SK-N-DZ (cell line): ENCODE results near the gene ITPRIP.
A peak's percentile ranks its signal among the peaks of the same experiment; 100 is the strongest.

ENCODE experiments used
- DNase-seq: peaks from one replicate; pipeline ENCODE4 v3.0.0-alpha.2; 2015; ENCODE audit warnings: low spot score

ITPRIP gene

DNA sequence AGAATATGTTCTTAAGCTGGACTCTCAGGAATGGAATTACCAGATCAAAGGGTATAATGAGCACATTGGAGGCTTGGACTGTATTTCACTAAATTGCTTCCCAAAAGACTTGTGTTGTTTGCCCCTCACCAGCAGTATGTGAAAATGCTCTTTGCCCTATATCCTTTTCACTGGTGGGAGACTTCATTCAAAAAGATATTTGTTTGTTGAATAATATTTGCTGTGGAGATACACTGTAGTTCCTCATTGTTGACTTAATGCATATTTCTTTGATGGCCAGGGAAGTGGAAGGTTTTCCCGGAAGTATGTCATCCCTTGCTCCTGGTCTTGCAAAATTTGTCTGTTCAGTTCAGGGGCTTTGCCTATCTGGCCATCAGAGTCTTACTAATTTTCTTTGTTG, 49.9 kb downstream of the ITPRIP start:
- no peak for DNase-seq

GRCh38 chr10:104286939-104287338, 51.3 kb downstream of the ITPRIP start:
- DNase-seq = no peak

DNA sequence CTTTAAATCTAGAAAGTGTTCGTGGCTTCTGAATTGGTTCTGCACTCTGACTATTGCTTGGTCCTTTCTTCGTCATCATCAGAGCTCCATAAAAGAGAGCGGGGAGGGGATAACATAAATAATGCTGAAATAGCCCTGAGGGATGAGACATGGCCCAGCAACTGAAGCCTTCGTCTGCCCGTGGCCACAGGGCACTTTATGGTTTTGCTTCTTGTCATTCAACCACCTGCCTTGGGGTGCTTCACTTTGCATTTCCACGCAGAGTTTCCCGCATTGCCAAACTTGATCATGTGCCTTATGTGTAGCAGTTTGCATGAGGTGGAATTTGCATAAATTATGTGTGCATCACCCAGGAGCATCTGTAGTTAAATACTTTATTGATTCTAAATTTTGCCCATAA, 53.4 kb downstream of the ITPRIP start:
- no peak for DNase-seq

DNA sequence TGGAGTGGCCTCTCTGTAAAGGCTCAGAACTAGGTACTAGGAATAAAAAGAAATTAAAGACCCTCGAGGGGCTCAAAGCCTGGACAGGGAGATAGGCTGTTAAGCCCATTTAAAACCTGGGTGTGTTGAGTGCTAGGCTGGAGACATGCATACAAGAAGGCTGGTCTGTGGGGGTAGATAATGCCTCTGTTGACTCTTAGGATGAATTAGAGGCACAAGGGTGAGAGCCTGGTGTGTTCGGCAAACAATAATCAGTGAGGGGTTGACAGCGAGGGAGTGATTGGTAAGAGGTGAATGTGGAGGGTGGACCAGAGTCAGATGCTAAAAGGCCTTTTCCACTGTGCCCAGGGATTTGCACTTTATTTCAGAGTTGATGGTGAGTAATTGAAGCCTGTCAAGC, 56.6 kb downstream of the ITPRIP start:
- no peak for DNase-seq

GRCh38 chr10:104279550-104280259, 58.6 kb downstream of the ITPRIP start:
- no peak for DNase-seq

- no peak for DNase-seq
Observed at GRCh38 chr10:104277785-104278184, 60.5 kb downstream of the ITPRIP start.

DNA sequence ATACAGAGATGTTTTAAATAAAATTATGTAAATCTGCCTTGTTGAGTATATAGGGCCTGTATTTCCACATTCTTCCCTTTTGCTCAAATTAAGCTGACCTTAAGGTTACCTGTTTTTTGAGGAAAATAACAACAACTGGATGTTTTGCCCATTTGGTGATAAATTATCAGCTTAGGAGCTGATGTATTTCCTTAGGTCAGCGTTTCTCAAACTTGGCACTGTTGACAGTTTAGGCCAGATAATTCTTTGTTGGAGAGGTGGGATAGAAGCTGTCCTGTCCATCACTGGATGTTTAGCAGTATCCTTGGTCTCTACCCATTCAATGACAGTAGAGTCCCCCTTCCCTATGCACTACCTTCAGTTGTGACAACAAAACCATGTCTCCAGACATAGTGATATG, 62.1 kb downstream of the ITPRIP start:
- no peak for DNase-seq

- peak; percentile 28 for DNase-seq
Observed at GRCh38 chr10:104274762-104275721, 63.2 kb downstream of the ITPRIP start.

GRCh38 chr10:104273899-104274575, 64.2 kb downstream of the ITPRIP start:
- DNase-seq = no peak

DNA sequence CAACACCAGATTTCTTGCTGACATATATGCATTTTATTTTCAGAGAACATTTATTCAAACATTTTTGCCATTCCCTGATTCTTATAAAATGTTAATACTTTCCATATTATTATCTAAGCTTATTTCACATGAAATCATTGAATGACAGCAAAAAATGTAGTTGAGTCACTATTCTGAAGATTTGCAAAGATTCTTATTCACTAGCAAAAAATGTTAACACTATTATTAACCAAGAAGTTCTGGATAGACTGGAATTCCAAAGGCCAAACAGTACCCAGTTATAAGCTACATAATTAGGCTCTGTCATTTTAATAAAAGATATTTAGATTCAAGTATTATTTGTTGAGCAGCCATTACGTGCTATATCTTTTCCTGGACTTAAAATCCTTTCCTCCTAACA, 65.0 kb downstream of the ITPRIP start:
- DNase-seq = no peak

DNA sequence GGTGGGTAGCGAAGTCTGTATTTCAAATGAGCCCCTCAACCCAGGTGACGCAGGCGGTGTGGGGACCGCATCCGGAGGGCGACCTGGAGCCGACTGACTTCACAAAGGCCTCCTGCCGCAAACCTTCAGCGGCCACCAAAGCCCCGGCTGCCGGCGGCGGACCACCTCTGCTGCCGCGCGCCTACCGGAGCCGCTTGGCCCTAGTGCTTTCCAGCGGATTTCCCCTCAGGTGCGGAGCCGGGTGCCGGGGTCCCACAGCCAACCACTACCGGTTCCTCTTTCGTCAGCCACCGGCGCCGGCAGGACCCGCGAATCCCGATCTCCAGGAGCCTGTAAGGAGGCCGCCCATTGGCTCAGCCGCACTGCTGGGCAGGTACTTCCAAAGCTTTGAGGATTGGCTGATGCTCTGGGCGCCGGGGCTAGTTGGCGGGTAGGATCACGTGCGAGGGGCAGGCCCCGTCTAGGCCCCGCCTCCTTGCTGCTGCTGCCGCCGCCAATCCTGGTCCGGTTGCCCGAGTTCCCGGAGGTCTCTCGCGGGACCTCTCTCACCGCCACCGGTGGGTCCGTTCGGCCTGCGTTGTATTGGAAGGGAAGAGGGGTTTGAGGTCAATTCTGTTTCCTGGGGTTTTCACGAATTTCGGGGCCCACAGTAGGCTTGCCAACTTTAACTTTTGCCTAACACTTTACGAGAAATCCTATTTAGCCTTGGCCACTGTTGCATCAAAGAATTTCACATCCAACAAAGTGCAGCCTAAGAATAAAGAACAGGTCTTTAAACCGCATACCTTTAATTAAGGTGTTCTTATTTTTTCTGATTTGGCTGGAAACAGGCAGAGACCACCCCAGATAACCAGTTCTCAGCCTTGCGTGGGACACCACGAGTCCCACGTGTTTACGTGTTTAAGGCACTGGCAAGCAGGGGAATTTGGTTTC, 69.3 kb downstream of the ITPRIP start, which contains the start of gene GSTO2:
TSS of gene GSTO2 (plus strand) at position 472 of the 933 bp plus-strand sequence. CDS start 5,732 bp downstream, outside the sequence.
- peak; percentile 99 for DNase-seq

GRCh38 chr10:104268405-104268712, 69.9 kb downstream of the ITPRIP start:
- peak; percentile 10 for DNase-seq

- DNase-seq = no peak
Observed at GRCh38 chr10:104267721-104268404, 70.4 kb downstream of the ITPRIP start.

DNA sequence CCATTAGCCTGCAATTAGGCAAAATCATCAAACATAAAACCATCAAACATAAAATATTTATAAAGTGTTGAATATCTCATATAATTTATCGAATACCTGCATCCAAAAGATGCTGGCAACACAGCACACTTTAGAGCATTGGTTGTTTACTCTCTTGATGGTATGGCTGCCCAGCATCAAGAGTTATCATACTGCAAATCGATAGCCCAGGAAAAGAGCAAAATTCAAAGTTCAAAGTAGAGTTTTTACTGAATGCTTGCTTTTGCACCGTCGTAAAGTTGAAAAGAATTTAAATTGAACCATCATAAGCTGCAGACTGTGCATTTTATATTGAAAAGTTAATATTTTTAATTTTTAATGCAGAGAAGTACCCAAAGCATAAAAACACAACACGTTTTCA, 73.5 kb downstream of the ITPRIP start:
- DNase-seq = no peak

DNA sequence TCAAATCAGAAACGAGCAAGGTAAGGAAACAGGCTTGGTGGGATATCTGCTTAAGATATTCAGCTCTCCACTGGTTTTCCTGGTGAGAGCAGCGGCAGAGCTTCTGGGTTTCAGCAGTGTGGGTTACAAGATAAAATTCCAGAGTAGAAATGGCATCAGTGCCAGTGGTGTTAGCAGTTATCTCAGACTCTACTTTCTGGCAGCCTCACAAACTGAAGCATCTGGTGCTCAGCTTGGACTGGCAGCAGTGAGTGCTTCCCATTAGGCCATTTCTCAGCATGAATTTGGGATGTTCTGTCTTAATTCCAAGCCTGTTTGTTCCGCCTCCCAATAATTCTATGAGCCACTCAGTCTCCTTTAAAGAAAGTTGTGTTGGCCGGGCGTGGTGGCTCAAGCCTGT, 76.2 kb downstream of the ITPRIP start:
- no peak for DNase-seq

GRCh38 chr10:104260775-104261115, 77.5 kb downstream of the ITPRIP start:
- no peak for DNase-seq

GRCh38 chr10:104259999-104260774, 78.1 kb downstream of the ITPRIP start:
- DNase-seq = no peak
